ENCODE results near the gene RHBDL2. TPM values are rescaled to one million over a fixed set of nuclear protein-coding genes. Genes with fewer than 3 reads are reported as not detected.
A peak's percentile ranks its signal among the peaks of the same experiment; 100 is the strongest.

RHBDL2 gene
- total RNA-seq, 1 donor from 2014 or later: not detected

GRCh38 chr1:38940339-38941047, 1.1 kb downstream of the RHBDL2 start:
- no peak for DNase-seq
- intact Hi-C loops (cut with micrococcal nuclease): no loop called here
- Histone ChIP-seq H3K4me1 (peaks cover 15% of the 10 kb centered on the region), H3K27me3 (ENCODE audit: low read depth) (no peaks in the 10 kb centered on the region), H3K36me3 (no peaks in the 10 kb centered on the region), H3K4me3 (peak overlapping the region; percentile 60), H3K9me3 (replicated peaks) (no peaks in the 10 kb centered on the region), H3K27ac (replicated peaks) (no peak overlapping the region)
- TF ChIP-seq CTCF (IDR thresholded peaks at IDR 0.05; ENCODE audit: borderline replicate concordance): no peak

- Histone ChIP-seq H3K9me3 (replicated peaks) (no peaks in the 10 kb centered on the region), H3K4me3 (no peak overlapping the region), H3K4me1 (peaks cover 15% of the 10 kb centered on the region), H3K27ac (replicated peaks) (no peak overlapping the region), H3K36me3 (no peaks in the 10 kb centered on the region), H3K27me3 (ENCODE audit: low read depth) (no peaks in the 10 kb centered on the region)
- no peak for TF ChIP-seq CTCF (IDR thresholded peaks at IDR 0.05; ENCODE audit: borderline replicate concordance)
- intact Hi-C loops (cut with micrococcal nuclease): no loop called here
- no peak for DNase-seq
Observed at GRCh38 chr1:38938722-38939260, 2.8 kb downstream of the RHBDL2 start.

GRCh38 chr1:38932571-38932970, 9.1 kb downstream of the RHBDL2 start:
- Histone ChIP-seq H3K9me3 (replicated peaks) (no peaks in the 10 kb centered on the region), H3K36me3 (no peaks in the 10 kb centered on the region), H3K27ac (replicated peaks) (no peak overlapping the region), H3K27me3 (ENCODE audit: low read depth) (no peaks in the 10 kb centered on the region), H3K4me1 (no peaks in the 10 kb centered on the region), H3K4me3 (no peak overlapping the region)
- DNase-seq: no peak
- TF ChIP-seq CTCF (IDR thresholded peaks at IDR 0.05; ENCODE audit: borderline replicate concordance): no peak
- intact Hi-C loops (cut with micrococcal nuclease): no loop called here

- Histone ChIP-seq H3K36me3 (no peaks in the 10 kb centered on the region), H3K27me3 (ENCODE audit: low read depth) (no peaks in the 10 kb centered on the region), H3K9me3 (replicated peaks) (no peaks in the 10 kb centered on the region), H3K4me1 (no peaks in the 10 kb centered on the region), H3K4me3 (no peak overlapping the region), H3K27ac (replicated peaks) (peak overlapping the region; percentile 66)
- intact Hi-C loops (cut with micrococcal nuclease): no loop called here
- TF ChIP-seq CTCF (IDR thresholded peaks at IDR 0.05; ENCODE audit: borderline replicate concordance): no peak
- DNase-seq: no peak
Observed at GRCh38 chr1:38929476-38929875, 12.2 kb downstream of the RHBDL2 start.

GRCh38 chr1:38929054-38929453, 12.6 kb downstream of the RHBDL2 start:
- Histone ChIP-seq H3K36me3 (no peaks in the 10 kb centered on the region), H3K4me3 (no peak overlapping the region), H3K27ac (replicated peaks) (peak overlapping the region; percentile 66), H3K27me3 (ENCODE audit: low read depth) (no peaks in the 10 kb centered on the region), H3K4me1 (no peaks in the 10 kb centered on the region), H3K9me3 (replicated peaks) (no peaks in the 10 kb centered on the region)
- no peak for TF ChIP-seq CTCF (IDR thresholded peaks at IDR 0.05; ENCODE audit: borderline replicate concordance)
- DNase-seq: no peak
- intact Hi-C loops (cut with micrococcal nuclease): no loop called here

All from left ventricle myocardium inferior (tissue), 1 donor.